ENCODE results near the gene POLR2J.
"Not testable (repeated sequence)": the region's sequence is repeated elsewhere in the genome, so short reads cannot be mapped to it uniquely, and the experiment has no call there.

The POLR2J gene

DNA sequence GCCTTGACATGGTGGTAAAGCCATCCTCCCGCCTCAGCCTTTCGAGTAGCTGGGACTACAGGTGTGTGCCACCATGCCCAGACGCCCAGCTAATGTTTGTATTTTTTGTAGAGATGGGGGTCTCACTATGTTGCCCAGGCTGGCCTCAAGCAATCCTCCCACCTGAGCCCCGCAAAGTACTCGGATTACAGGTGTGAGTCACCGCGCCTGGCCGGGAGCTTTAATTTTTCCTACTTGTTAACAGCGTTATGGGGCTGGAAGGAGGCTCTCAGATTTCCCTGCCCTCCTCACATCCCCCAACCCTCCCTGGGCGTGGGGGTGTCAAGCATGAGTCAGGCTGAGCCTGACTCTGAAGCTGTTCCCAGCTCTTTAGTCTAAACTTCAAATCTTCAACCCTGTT is 22.4 kb downstream of the POLR2J start:
- TF ChIP-seq POLR2A (IDR thresholded peaks at IDR 0.05; ENCODE audit: low read depth, low read length), result no peak
- no peak for FAIRE-seq
- DNase-seq (ENCODE audit: insufficient read length, low spot score), result no peak

DNA sequence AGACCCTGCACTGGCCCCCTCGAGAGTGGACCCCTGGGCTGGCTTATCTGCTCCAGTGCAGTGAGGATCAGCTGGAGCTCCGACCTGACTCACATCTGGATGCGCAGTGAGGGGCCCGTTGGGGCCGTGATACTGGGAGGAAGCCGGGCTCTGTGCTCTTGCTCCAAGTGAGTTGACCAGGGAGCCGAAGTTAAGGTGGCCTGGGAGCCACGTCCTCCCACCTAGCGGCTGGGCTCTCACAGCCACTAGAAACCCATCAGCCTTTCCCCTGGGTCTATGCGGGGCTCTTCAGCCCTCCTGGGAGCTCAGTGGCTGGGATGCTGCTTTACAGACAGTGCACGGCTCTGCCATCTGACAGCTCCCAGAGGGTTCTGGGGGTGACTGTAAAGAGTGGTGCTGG is 23.1 kb downstream of the POLR2J start:
- no peak for TF ChIP-seq POLR2A (IDR thresholded peaks at IDR 0.05; ENCODE audit: low read depth, low read length)
- DNase-seq (ENCODE audit: insufficient read length, low spot score) (no peak), FAIRE-seq (no peak)

DNA sequence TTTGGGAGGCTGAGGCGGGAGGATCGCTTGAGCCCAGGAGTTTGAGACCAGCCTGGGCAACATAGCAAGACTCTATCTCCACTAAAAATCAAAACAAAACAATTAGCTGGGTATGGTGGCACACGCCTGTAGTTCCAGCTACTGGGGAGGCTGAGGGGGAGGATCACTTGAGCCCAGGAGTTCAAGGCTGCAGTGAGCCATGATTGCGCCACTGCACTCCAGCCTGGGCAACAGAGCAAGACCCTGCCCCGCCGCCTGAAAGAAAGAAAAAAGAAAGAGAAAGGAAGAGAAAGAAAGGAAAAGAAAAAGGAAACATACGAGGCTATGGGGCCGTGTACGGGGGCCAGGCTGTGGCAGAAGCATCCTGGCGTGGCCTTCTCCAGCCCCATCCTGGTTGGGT is 23.8 kb downstream of the POLR2J start:
- FAIRE-seq; DNase-seq (ENCODE audit: insufficient read length, low spot score): not testable (repeated sequence)

DNA sequence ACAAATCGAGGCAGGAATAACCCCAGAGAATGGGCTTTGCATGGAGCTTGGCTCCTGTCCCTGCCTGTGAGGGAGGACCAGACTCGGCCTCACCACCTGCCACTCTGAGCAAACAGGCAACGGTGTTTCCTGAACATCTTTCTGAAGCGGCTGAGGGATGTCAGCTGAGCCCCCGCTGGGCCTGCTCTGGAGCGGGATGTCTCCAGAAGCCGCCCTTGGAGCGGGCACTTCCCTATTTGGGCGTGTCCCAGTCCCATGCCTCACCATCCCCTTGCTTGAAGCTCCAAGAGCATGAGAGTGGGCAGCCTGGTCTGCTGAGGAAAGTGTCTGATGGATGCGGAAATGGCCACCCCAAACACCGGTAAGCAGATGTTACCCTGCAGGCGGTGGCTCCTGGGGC is 24.3 kb downstream of the POLR2J start:
- no peak for DNase-seq (ENCODE audit: insufficient read length, low spot score)
- no peak for FAIRE-seq
- no peak for TF ChIP-seq POLR2A (IDR thresholded peaks at IDR 0.05; ENCODE audit: low read depth, low read length)

DNA sequence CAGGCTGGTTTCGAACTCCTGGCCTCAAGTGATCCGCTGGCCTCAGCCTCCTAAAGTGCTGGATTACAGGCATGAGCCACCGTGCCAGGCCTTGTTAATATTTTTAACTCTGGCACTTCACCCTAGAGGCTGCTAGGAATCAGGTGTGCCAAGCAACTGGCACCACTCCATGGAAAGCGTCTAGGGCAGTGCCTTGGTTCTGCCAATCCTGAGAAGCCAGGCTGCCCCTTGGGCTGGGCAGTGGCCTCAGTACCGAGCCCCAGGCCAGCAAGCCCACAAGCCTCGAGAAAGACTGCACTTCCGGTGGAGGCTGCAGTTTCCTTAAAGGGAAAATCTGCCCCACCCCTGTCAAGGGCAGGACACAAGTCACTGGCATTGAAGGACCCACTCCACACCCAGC is 25.4 kb downstream of the POLR2J start:
- FAIRE-seq, result no peak
- no peak for TF ChIP-seq POLR2A (IDR thresholded peaks at IDR 0.05; ENCODE audit: low read depth, low read length)
- DNase-seq (ENCODE audit: insufficient read length, low spot score), result no peak

DNA sequence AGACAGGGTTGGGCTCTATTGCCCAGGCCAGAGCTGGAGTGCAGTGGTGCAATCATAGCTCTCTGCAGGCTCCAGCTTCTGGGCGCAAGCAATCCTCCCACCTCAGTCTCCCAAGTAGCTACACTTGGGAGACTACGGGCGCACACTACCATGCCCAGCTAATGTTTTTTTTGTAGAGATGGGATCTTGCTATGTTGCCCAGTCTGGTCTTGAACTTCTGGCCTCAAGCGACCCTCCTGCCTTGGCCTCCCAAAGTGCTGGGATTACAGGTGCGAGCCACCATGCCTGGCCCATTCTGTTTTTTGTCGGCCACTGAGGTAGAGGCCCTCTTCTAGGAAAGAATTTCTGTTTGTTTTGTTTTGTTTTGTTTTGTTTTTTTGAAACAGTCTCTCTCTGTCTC is 26.3 kb downstream of the POLR2J start:
- FAIRE-seq, result no peak
- DNase-seq (ENCODE audit: insufficient read length, low spot score), result no peak
- no peak for TF ChIP-seq POLR2A (IDR thresholded peaks at IDR 0.05; ENCODE audit: low read depth, low read length)

DNA sequence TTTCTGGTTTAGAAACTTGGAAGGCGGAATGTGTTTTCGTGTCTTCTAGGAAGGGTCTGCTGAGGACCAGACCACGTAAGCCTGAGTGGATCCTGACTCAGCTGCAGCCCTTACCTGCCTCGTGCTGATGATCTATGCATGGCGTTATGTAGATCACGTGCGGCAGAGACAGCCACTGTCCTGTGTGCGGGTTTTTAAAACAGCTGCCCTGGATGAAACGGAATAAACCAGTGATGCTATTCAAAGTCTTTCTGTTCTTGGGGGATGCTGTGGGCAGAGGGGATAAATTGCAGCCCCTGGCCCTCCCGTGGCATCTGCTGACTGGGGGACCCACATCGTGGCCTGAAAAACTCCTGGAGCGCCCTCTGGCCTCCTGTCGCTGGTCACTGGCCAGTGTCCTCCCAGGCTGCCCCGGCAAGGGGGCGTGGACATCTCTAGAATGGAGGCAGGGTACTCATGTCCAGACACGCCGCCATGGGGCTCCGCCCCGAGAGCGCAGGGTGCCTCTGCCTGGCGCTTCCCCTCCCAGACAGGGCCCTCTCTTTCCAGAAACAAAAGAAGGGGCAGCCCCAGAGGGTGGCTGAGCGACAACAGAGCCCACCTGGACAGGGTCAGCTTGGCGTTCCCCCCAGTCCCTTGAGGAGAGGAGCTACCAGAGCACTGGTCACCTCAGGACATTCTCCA is 27.2 kb downstream of the POLR2J start:
- no peak for TF ChIP-seq POLR2A (IDR thresholded peaks at IDR 0.05; ENCODE audit: low read depth, low read length)
- no peak for DNase-seq (ENCODE audit: insufficient read length, low spot score)
- FAIRE-seq, result no peak

DNA sequence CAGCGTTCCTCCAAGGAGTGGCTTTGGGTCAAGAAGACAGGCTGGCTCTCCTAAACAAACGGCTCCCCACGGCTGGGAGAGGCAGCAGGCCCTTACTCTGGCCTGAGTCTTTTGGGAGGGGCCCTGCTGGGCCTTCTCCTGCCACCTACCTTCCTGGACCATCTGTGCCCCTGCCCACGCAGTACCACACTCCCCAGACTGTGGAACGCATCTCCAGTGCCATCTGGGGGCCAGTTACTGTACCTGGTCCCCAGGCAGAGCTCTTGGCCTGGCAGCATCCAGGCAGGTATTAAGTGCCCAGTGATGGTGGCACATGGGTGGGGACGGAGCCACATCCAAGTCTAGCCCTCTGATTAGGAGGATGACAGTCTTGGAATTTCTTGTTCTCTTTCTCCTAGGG is 28.5 kb downstream of the POLR2J start:
- TF ChIP-seq POLR2A (IDR thresholded peaks at IDR 0.05; ENCODE audit: low read depth, low read length), result no peak
- DNase-seq (ENCODE audit: insufficient read length, low spot score), result no peak
- no peak for FAIRE-seq

DNA sequence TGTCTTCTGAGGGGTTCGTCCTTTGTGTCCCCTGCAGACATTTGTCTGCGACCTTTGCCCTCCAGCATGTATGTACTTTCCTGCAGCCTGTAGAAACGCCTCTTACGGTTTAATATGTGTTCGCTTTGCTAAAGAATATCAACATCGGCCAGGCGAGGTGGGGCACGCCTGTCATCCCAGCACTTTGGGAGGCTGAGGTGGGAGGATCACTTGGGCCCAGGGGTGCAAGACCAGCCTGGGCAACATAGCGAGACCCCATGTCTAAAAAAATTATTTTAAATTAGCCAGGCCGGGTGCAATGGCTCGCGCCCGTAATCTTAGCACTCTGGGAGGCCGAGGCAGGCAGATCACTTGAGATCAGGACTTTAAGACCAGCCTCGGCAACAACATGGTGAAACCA is 29.6 kb downstream of the POLR2J start:
- DNase-seq (ENCODE audit: insufficient read length, low spot score), result no peak
- TF ChIP-seq POLR2A (IDR thresholded peaks at IDR 0.05; ENCODE audit: low read depth, low read length), result no peak
- FAIRE-seq, result no peak

DNA sequence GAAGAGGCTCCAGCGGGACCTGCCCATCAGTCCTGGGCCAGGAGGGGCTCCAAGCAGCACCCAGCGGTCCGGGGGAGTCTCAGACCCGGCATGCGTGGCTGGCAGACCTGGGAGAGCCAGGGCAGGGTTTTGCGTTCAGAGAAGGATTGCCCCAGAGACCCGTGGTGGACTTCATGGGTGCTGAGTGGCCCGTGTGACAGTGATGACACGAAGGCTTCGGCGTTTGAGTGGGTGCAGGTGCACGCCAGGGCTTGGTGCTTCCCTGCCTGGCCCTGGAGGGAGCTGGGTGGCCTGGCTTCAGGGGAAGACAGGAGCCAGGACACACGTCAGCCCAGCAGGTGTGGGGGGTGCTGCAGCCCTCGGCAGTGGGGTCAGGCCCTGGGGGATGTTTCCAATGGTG is 31.4 kb downstream of the POLR2J start:
- DNase-seq (ENCODE audit: insufficient read length, low spot score) (no peak), FAIRE-seq (no peak)
- no peak for TF ChIP-seq POLR2A (IDR thresholded peaks at IDR 0.05; ENCODE audit: low read depth, low read length)

DNA sequence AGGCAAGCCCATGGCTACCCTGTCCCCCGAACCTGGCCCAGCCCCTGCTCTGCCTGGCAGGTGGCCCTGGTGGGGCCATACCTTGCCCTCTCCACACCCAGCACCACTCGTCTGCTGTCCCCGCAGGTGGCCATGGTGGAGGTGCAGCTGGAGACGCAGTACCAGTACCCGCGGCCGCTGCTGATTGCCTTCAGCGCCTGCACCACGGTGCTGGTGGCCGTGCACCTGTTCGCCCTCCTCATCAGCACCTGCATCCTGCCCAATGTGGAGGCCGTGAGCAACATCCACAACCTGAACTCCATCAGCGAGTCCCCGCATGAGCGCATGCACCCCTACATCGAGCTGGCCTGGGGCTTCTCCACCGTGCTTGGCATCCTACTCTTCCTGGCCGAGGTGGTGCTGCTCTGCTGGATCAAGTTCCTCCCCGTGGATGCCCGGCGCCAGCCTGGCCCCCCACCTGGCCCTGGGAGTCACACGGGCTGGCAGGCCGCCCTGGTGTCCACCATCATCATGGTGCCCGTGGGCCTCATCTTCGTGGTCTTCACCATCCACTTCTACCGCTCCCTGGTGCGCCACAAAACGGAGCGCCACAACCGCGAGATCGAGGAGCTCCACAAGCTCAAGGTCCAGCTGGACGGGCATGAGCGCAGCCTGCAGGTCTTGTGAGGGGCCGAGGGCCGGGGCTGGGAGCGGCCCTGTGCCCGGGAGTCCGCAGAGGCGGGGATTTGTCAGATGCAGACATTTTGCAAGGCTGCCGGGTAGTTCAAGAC is 32.1 kb downstream of the POLR2J start:
- no peak for TF ChIP-seq POLR2A (IDR thresholded peaks at IDR 0.05; ENCODE audit: low read depth, low read length)
- FAIRE-seq (no peak), DNase-seq (ENCODE audit: insufficient read length, low spot score) (no peak)

DNA sequence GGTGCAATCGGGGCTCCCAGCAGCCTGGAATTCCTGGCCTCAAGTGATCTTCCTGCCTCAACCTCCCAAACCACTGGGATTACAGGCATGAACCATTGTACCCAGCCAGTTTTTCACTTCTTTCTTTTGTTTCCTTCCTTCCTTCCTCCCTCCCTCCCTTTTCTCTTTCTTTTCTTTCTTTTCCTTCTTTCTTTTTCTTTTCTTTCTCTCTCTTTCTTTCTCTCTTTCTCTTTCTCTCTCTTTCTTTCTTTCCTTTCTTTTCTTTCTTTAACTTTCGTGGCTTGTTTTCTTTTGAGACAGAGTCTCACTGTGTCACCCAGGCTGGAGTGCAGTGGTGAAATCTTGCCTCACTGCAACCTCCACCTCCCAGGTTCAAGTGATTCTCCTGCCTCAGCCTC is 33.0 kb downstream of the POLR2J start:
- TF ChIP-seq POLR2A (IDR thresholded peaks at IDR 0.05; ENCODE audit: low read depth, low read length), result no peak
- FAIRE-seq, result no peak
- no peak for DNase-seq (ENCODE audit: insufficient read length, low spot score)

DNA sequence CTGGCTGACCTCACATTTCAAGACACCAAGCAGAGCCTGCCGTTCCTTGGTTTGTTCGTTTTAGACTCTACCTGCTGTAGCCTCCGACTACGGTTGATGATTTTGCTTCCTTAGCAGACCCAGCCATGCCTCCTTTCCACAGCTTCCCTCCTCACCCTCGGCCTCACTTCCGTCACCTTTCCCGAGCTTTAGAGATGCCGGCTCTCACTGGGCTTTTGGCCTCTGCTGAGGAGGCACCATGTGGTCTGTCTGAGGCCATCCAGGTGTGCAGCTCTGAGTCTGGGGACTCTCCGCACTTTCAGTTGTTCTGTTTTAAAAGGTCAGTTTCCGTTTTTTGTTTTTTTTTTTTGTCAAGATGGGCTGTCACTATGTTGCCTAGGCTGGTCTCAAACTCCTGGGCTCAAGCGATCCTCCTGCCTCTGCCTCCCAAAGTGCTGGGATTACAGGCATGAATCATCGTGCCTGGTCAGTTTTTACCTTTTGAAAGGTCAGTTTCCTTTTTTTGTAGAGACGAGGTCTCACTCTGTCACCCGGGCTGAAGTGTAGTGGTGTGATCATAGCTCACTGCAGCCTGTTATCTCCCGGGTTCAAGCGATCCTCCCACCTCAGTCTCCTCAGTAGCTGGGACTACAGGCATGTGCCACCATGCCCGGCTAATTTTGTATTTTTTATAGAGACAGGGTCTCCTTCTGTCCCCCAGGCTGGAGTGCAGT is 33.6 kb downstream of the POLR2J start:
- no peak for TF ChIP-seq POLR2A (IDR thresholded peaks at IDR 0.05; ENCODE audit: low read depth, low read length)
- DNase-seq (ENCODE audit: insufficient read length, low spot score) (no peak), FAIRE-seq (no peak)

DNA sequence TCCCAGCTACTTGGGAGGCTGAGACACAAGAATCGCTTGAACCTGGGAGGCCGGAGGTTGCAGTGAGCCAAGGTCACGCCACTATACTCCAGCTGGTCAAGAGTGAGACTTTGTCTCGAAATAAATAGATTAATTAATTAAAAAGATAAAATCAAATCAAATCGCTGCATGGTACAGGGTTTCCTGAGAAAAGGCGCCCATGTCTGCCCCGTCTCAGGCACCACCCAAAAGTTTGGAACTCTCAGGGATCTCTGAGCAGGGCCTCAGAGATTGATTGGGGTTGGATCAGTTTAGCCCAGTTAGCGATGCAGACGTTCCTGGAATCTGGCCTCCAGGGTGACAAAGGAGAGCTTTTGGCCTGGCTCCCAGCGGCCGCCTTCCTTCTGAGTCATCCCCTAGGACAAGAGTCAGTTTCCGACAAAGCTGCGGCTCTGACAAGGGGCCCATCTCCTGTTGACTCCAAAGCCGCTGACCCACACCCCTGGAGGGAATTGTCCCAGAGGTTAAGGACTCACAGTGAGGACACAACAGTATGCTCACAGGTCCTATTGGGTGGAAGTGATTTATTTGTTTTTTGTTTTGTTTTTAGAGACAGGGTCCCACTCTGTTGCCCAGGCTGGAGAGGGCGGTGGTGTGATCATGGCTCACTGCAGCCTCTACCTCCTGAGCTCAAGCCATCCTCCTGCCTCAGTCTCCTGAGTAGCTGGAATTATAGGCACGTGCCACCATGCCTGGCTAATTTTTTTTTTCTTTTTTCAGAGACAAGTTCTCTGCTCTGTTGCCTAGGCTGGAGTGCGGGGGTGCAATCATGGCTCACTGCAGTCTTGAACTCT is 38.5 kb downstream of the POLR2J start:
- no peak for TF ChIP-seq POLR2A (IDR thresholded peaks at IDR 0.05; ENCODE audit: low read depth, low read length)
- peak; percentile 92 for DNase-seq (ENCODE audit: insufficient read length, low spot score)
- no peak for FAIRE-seq

All from H54 (cell line).